Measurements from ENCODE around the gene DUSP22. TPM values are rescaled to one million over a fixed set of nuclear protein-coding genes. Genes with fewer than 3 reads are reported as not detected.

The DUSP22 gene
- polyA plus RNA-seq, 1 of the 3 experiments (the other 2 are of a cell fraction), result 6.8 TPM

DNA sequence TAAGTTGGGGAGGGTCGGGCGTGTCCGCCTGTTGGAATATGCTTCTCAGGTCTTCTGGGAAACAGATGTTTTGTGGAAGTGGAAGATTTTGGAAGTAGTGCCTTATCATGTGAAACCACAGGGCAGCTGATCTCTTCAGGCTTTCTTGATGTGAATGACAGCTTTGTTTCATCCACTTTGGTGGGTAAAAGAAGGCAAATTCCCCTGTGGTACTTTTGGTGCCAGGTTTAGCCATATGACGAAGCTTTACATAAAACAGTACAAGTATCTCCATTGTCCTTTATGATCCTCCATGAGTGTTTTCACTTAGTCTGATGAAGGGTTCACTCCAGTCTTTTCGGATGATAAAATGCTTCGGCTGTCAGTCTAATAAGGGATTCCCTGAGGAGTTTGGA lies 103.8 kb downstream of the DUSP22 start:
- Histone ChIP-seq H3F3A (replicated peaks; ENCODE audit: insufficient read depth) (no peaks in the 10 kb centered on the region), H3K4me1 (ENCODE audit: control insufficient read depth in 1 of 2, insufficient read depth in 2 of 2, low read depth in 1 of 2, low read length in 1 of 2) (no peaks in the 10 kb centered on the region), H3K4me3 (ENCODE audit: low read depth in 2 of 2, low read length in 1 of 2) (no peak overlapping the region), H3K9me3 (no peaks in the 10 kb centered on the region), H3K79me2 (ENCODE audit: insufficient read depth) (no peaks in the 10 kb centered on the region), H2AFZ (ENCODE audit: low read depth) (no peak overlapping the region), H3K9ac (no peak overlapping the region), H3K36me3 (replicated peaks in 1 of 2; ENCODE audit: control insufficient read depth in 1 of 2, insufficient read depth in 2 of 2, low read length in 1 of 2) (no peaks in the 10 kb centered on the region), H3K9me2 (no peaks in the 10 kb centered on the region), H3K27ac (ENCODE audit: low read depth in 2 of 2, low read length in 1 of 2) (no peak overlapping the region), H4K20me1 (ENCODE audit: insufficient read depth) (no peaks in the 10 kb centered on the region), H3K4me2 (no peak overlapping the region), H3K27me3 (ENCODE audit: insufficient read depth) (peaks cover 84% of the 10 kb centered on the region)
- ChIA-PET POLR2A (no interaction called here), CTCF (no interaction called here)
- 5% methylated on average over 6 of the region's 6 CpGs for WGBS (ENCODE audit: low lambda C conversion rate)
- TF ChIP-seq JUND (IDR thresholded peaks at IDR 0.05) (no peak), MEF2A (IDR thresholded peaks at IDR 0.05; ENCODE audit: borderline replicate concordance, low read depth) (no peak), FOXJ3 (CRISPR knock-in tag; IDR thresholded peaks at IDR 0.05) (no peak), GATA2 (CRISPR knock-in tag; IDR thresholded peaks at IDR 0.05) (no peak), FOSL2 (IDR thresholded peaks at IDR 0.05; ENCODE audit: borderline replicate concordance, low read depth) (no peak), SMC3 (IDR thresholded peaks at IDR 0.05; ENCODE audit: low read depth, low read length) (no peak), RAD21 (IDR thresholded peaks at IDR 0.05; ENCODE audit: low read length) (no peak), RFX5 (IDR thresholded peaks at IDR 0.05; ENCODE audit: low read length) (no peak), RCOR1 (IDR thresholded peaks at IDR 0.05; ENCODE audit: low read length) (no peak), RXRA (IDR thresholded peaks at IDR 0.05; ENCODE audit: borderline replicate concordance, low read depth) (no peak), EP300 (IDR thresholded peaks at IDR 0.05; ENCODE audit: borderline replicate concordance in 1 of 2, low read depth in 1 of 2, low read length in 1 of 2) (no peak), NFIC (IDR thresholded peaks at IDR 0.05; ENCODE audit: borderline replicate concordance) (no peak), YY1 (IDR thresholded peaks at IDR 0.05; ENCODE audit: low read depth) (no peak), TAF1 (IDR thresholded peaks at IDR 0.05; ENCODE audit: borderline replicate concordance, low read depth, low read length) (no peak), CHD2 (IDR thresholded peaks at IDR 0.05; ENCODE audit: low read length, partially characterized antibody) (no peak), FOXM1 (IDR thresholded peaks at IDR 0.05; ENCODE audit: low read depth) (no peak)
- TF ChIP-seq, protein P1, sequence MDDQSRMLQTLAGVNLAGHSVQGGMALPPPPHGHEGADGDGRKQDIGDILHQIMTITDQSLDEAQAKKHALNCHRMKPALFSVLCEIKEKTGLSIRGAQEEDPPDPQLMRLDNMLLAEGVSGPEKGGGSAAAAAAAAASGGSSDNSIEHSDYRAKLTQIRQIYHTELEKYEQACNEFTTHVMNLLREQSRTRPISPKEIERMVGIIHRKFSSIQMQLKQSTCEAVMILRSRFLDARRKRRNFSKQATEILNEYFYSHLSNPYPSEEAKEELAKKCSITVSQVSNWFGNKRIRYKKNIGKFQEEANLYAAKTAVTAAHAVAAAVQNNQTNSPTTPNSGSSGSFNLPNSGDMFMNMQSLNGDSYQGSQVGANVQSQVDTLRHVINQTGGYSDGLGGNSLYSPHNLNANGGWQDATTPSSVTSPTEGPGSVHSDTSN (IDR thresholded peaks at IDR 0.05), result no peak
- TF ChIP-seq, protein P2, sequence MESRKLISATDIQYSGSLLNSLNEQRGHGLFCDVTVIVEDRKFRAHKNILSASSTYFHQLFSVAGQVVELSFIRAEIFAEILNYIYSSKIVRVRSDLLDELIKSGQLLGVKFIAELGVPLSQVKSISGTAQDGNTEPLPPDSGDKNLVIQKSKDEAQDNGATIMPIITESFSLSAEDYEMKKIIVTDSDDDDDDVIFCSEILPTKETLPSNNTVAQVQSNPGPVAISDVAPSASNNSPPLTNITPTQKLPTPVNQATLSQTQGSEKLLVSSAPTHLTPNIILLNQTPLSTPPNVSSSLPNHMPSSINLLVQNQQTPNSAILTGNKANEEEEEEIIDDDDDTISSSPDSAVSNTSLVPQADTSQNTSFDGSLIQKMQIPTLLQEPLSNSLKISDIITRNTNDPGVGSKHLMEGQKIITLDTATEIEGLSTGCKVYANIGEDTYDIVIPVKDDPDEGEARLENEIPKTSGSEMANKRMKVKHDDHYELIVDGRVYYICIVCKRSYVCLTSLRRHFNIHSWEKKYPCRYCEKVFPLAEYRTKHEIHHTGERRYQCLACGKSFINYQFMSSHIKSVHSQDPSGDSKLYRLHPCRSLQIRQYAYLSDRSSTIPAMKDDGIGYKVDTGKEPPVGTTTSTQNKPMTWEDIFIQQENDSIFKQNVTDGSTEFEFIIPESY (IDR thresholded peaks at IDR 0.05; ENCODE audit: borderline replicate concordance, low read depth), result no peak
- DNase-seq, result no peak

DNA sequence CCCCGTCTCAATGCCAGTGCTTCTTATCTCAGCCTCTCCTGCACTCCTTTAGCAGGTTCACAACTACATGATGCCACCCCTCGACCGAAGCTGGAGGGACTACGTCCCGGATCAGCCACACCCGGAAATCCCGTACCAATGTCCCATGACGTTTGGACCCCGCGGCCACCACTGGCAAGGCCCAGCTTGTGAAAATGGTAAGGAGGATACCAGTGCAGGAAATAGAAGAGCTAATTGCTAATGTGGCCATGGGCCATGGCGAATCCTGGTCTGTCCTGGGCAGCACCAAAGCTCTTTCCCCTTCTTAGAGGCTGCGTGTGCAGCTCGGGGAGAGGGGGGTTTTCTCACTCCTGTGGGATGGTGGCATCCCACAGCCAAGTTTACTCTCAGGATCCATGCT lies 104.8 kb downstream of the DUSP22 start:
- H3K9me3 ChIP-seq, result no peaks in the 10 kb centered on the region
- TF ChIP-seq, protein P3, sequence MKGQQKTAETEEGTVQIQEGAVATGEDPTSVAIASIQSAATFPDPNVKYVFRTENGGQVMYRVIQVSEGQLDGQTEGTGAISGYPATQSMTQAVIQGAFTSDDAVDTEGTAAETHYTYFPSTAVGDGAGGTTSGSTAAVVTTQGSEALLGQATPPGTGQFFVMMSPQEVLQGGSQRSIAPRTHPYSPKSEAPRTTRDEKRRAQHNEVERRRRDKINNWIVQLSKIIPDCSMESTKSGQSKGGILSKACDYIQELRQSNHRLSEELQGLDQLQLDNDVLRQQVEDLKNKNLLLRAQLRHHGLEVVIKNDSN (IDR thresholded peaks at IDR 0.05; ENCODE audit: borderline replicate concordance, low read depth), result no peak
- TF ChIP-seq TEAD4 (IDR thresholded peaks at IDR 0.05; ENCODE audit: borderline replicate concordance, insufficient read depth) (no peak), JUND (IDR thresholded peaks at IDR 0.05) (no peak), EP300 (IDR thresholded peaks at IDR 0.05; ENCODE audit: borderline replicate concordance in 1 of 2, low read depth in 1 of 2, low read length in 1 of 2) (no peak), RXRA (IDR thresholded peaks at IDR 0.05; ENCODE audit: borderline replicate concordance, low read depth) (no peak), SIN3A (IDR thresholded peaks at IDR 0.05; ENCODE audit: borderline replicate concordance, low read depth, low read length) (no peak), RFX5 (IDR thresholded peaks at IDR 0.05; ENCODE audit: low read length) (no peak), GATA2 (CRISPR knock-in tag; IDR thresholded peaks at IDR 0.05) (no peak), ELF1 (IDR thresholded peaks at IDR 0.05) (no peak), GABPA (IDR thresholded peaks at IDR 0.05; ENCODE audit: low read depth) (no peak), RAD21 (IDR thresholded peaks at IDR 0.05; ENCODE audit: low read length) (no peak), MEF2A (IDR thresholded peaks at IDR 0.05; ENCODE audit: borderline replicate concordance, low read depth) (no peak), CHD2 (IDR thresholded peaks at IDR 0.05; ENCODE audit: low read length, partially characterized antibody) (no peak)
- TF ChIP-seq, protein P2 (IDR thresholded peaks at IDR 0.05; ENCODE audit: borderline replicate concordance, low read depth), result no peak

More for the DNA sequence above, 104.8 kb downstream of the DUSP22 start:
- Histone ChIP-seq H3K27ac (ENCODE audit: low read depth in 2 of 2, low read length in 1 of 2) (no peak overlapping the region), H3K9ac (no peak overlapping the region), H3K27me3 (ENCODE audit: insufficient read depth) (peaks cover 85% of the 10 kb centered on the region), H2AFZ (ENCODE audit: low read depth) (no peak overlapping the region), H3K9me2 (no peaks in the 10 kb centered on the region), H3K4me2 (no peak overlapping the region), H3F3A (replicated peaks; ENCODE audit: insufficient read depth) (no peaks in the 10 kb centered on the region), H3K4me1 (ENCODE audit: control insufficient read depth in 1 of 2, insufficient read depth in 2 of 2, low read depth in 1 of 2, low read length in 1 of 2) (no peaks in the 10 kb centered on the region), H4K20me1 (ENCODE audit: insufficient read depth) (no peaks in the 10 kb centered on the region), H3K36me3 (replicated peaks in 1 of 2; ENCODE audit: control insufficient read depth in 1 of 2, insufficient read depth in 2 of 2, low read length in 1 of 2) (no peaks in the 10 kb centered on the region), H3K4me3 (ENCODE audit: low read depth in 2 of 2, low read length in 1 of 2) (no peak overlapping the region), H3K79me2 (ENCODE audit: insufficient read depth) (no peaks in the 10 kb centered on the region)
- CTCF ChIA-PET, result interaction anchor here (1.8 kb wide), 1 partner anchor 12 kb away, joined by 8 read pairs; no protein-coding TSS in a partner anchor
- no peak for DNase-seq
- WGBS (ENCODE audit: low lambda C conversion rate), result 0% methylated on average over 8 of the region's 13 CpGs
- POLR2A ChIA-PET, result no interaction called here
